Heart left ventricle (tissue), 16 donors: ENCODE measurements around the gene PDE5A. TPM values are rescaled to one million over a fixed set of nuclear protein-coding genes. Genes with fewer than 3 reads are reported as not detected.

Experiments used
- ATAC-seq, 4 donors: fragments of 200-7000 bp; cut with Tn5 transposase; one replicate each; pipeline ENCODE4 v1.9.1; 2020 to 2022; ENCODE audit warnings: moderate library complexity in 4 of 4, mild to moderate bottlenecking in 3 of 4, moderate number of reproducible peaks in 1 of 4
- DNase-seq, 5 donors: peaks; one replicate each; pipeline ENCODE4 v3.0.0-alpha.2; 2020
- H3K27ac ChIP-seq, 12 donors: fragments of 200-600 bp; sonication (generic) in 4 of 12; one replicate each; pipeline versions ENCODE4 v1.5.0 to v1.8.0; 2016 to 2022; ENCODE audit warnings: mild to moderate bottlenecking in 2 of 12
- H3K27me3 ChIP-seq, 9 donors: fragments of 200-600 bp; sonication (generic) in 2 of 9; one replicate each; pipeline versions ENCODE4 v1.5.1 to v1.8.0; 2016 to 2022; ENCODE audit warnings: mild to moderate bottlenecking in 3 of 9
- H3K36me3 ChIP-seq, 9 donors: fragments of 200-600 bp; sonication (generic) in 2 of 9; one replicate each; pipeline versions ENCODE4 v1.5.0 to v1.8.0; 2018 to 2022; ENCODE audit warnings: mild to moderate bottlenecking in 2 of 9
- H3K4me1 ChIP-seq, 12 donors: fragments of 200-600 bp; sonication (generic) in 4 of 12; one replicate each; pipeline versions ENCODE4 v1.5.0 to v1.8.0; 2016 to 2022; ENCODE audit warnings: mild to moderate bottlenecking in 3 of 12
- H3K4me3 ChIP-seq, 12 donors: fragments of 200-600 bp; sonication (generic) in 4 of 12; one replicate each; pipeline versions ENCODE4 v1.5.0 to v1.8.0; 2017 to 2022; ENCODE audit warnings: mild to moderate bottlenecking in 9 of 12, moderate library complexity in 4 of 12
- H3K9me3 ChIP-seq, 12 donors: fragments of 200-600 bp; sonication (generic) in 4 of 12; one replicate each; pipeline versions ENCODE4 v1.5.0 to v1.8.0; 2016 to 2022; ENCODE audit warnings: mild to moderate bottlenecking in 1 of 12
- POLR2A ChIP-seq, 2 donors: fragments of 450-650 bp; IDR thresholded peaks; one replicate each; pipeline ENCODE4 v1.6.1; 2017; ENCODE audit warnings: antibody characterized with exemption in 2 of 2, mild to moderate bottlenecking in 2 of 2, moderate library complexity in 2 of 2
- WGBS, 4 donors: extraction: QIAGEN DNeasy Blood & Tissue Kit in 2 of 4; methylation state at CpG; one replicate each; pipeline versions ENCODE4 v1.1.5 to v1.1.7; 2013 to 2018; 5-methylcytosine and 5-hydroxymethylcytosine counted together
- intact Hi-C, 10 donors: fragments of 100-400 bp; cut with DNase I; formaldehyde crosslinking; loops; one replicate each; pipeline versions ENCODE4 v1.11.1 to v1.14.2; 2022
- polyA plus RNA-seq, 2 donors: library from polyadenylated mRNA; stranded (reverse); fragments of 200-250 nt; gene quantifications; one replicate each; pipeline ENCODE4 v1.2.3, GENCODE V29; 2013
- total RNA-seq, 9 donors: library from RNA; depleted of rRNA in 2 of 9; stranded (reverse); fragments of >200 nt in 2 of 9; fragmentation: NEBNext Ultra II Directional in 3 of 9; extraction: Animal tissue kit (Norgen Biotek cat#: 25700) in 3 of 9; gene quantifications; one replicate each; pipeline versions ENCODE4 v1.1.0 to v1.2.4, GENCODE V29; 2016 to 2023
- TF ChIP-seq, protein P1 (sequence below), 12 donors: fragments of 200-600 bp; sonication (generic) in 4 of 12; IDR thresholded peaks; one replicate each; pipeline versions ENCODE4 v1.5.0 to v1.8.0; 2018 to 2022; ENCODE audit warnings: antibody characterized with exemption in 12 of 12, mild to moderate bottlenecking in 5 of 12
- donor health status: ischemic (EF 13 %, LVEDD 7.1; RV severe dilation, severe dysfunction).
- donor health status: healthy with polysubstance abuse.
- donor health status: DM: no; HTN: yes; CAD: no.
- donor health status: DM: no; HTN: no; CAD: no.
- donor health status: ischemic (EF 25% LVEDD 6.9; RV normal size, moderate dysfunction).
- donor health status: ischemic (EF 25% LVEDD 5.7; RV mildly dilated, moderate dysfunction).
- donor health status: healthy.
- donor health status: DM: yes; HTN: yes; CAD: no.
- donor health status: ischemic (EF 35%, LVEDD 5.7; RV mildly dilated, moderate dysfunction).
- donor health status: nonischemic (EF 11% LVEDD 7.7; RV severe dilation, severe dysfunction).
- donor health status: DM: yes; HTN: yes; CAD: no.
- donor health status: PGD.
- donor health status: ischemic (EF 29% LVEDD 5.4; RV normal size, mild dysfunction).
- donor health status: nonischemic (EF 23%, LVEDD 6.1; RV moderate dilation, normal function).

The PDE5A gene
- total and polyA plus RNA-seq, 11 donors: 1.6 to 20.6 (median 7.3) TPM

DNA sequence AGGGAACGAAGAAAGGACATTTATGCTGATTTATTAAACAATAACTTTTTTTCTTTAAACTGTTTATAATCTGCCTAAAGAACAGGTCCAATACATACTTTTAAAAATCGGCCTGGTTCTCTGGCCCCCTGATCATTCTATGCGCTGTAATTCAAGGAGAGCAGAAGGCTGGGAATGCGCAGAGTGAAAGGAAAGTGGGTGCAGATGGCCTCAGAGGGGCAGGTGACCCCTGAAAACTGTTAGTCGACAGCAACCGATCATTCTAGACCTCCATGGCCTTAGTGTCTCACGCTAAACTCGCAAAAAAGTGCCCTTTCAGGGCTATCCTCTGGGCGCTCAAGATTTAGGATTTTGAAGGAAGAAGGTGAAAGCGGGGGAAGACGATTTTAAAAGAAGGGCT, 2.2 kb downstream of the PDE5A start:
- ATAC-seq: no peak
- peak overlapping the region; percentile 51 to 87 (median 80) for H3K4me3 ChIP-seq
- intact Hi-C loops: loop anchor here (2.0 to 10.0 kb wide), 10 partner anchors 62 to 426 kb away; no protein-coding TSS in a partner anchor
- H3K36me3 ChIP-seq: no peaks in the 10 kb centered on the region
- peaks cover 0 to 23% (median 3%) of the 10 kb centered on the region in 12 donors for H3K4me1 ChIP-seq
- H3K27me3 ChIP-seq: peaks cover 0 to 35% (median 0%) of the 10 kb centered on the region in 9 donors
- 51 to 55% (median 54%) methylated on average over 11 of the region's 11 CpGs for WGBS, 4 donors
- DNase-seq: no peak
- H3K27ac ChIP-seq: peak overlapping the region; percentile 76 to 95 (median 87)
- H3K9me3 ChIP-seq: no peaks in the 10 kb centered on the region
- TF ChIP-seq, protein P1, sequence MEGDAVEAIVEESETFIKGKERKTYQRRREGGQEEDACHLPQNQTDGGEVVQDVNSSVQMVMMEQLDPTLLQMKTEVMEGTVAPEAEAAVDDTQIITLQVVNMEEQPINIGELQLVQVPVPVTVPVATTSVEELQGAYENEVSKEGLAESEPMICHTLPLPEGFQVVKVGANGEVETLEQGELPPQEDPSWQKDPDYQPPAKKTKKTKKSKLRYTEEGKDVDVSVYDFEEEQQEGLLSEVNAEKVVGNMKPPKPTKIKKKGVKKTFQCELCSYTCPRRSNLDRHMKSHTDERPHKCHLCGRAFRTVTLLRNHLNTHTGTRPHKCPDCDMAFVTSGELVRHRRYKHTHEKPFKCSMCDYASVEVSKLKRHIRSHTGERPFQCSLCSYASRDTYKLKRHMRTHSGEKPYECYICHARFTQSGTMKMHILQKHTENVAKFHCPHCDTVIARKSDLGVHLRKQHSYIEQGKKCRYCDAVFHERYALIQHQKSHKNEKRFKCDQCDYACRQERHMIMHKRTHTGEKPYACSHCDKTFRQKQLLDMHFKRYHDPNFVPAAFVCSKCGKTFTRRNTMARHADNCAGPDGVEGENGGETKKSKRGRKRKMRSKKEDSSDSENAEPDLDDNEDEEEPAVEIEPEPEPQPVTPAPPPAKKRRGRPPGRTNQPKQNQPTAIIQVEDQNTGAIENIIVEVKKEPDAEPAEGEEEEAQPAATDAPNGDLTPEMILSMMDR (IDR thresholded peaks at IDR 0.05): no peak
- no peak for TF ChIP-seq POLR2A (IDR thresholded peaks at IDR 0.05)

DNA sequence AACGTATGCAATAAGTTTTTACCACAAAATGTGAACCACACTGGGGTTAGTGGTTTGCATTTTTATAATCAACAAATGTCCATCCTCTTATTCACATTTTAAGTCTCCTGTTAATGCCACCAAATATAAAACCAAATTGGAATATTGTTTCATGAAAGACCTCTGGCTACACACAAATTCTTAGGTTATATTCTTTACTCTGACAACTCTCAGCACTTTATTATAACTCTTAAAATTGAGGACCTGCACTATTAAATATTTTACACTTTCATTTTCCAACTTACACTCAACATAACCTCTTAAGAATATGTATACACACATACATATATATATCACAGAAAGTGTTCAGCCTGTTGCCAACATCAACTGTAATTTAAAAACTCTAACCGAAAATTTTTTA, 2.8 kb downstream of the PDE5A start:
- Histone ChIP-seq H3K9me3 (no peaks in the 10 kb centered on the region), H3K36me3 (no peaks in the 10 kb centered on the region), H3K4me1 (peaks cover 0 to 29% (median 4%) of the 10 kb centered on the region in 12 donors), H3K27me3 (peaks cover 0 to 30% (median 0%) of the 10 kb centered on the region in 9 donors), H3K4me3 (peak overlapping the region in 10 of 12 donors; percentile 8 to 87 (median 79)), H3K27ac (peak overlapping the region in 10 of 12 donors; percentile 82 to 95 (median 90))
- intact Hi-C loops: loop anchor here (2.0 to 10.0 kb wide), 10 partner anchors 61 to 427 kb away; no protein-coding TSS in a partner anchor
- no peak for DNase-seq
- WGBS, 4 donors: 60 to 76% (median 65%) methylated on average over 2 of the region's 2 CpGs
- TF ChIP-seq, protein P1 (IDR thresholded peaks at IDR 0.05): no peak
- no peak for TF ChIP-seq POLR2A (IDR thresholded peaks at IDR 0.05)
- ATAC-seq: no peak

DNA sequence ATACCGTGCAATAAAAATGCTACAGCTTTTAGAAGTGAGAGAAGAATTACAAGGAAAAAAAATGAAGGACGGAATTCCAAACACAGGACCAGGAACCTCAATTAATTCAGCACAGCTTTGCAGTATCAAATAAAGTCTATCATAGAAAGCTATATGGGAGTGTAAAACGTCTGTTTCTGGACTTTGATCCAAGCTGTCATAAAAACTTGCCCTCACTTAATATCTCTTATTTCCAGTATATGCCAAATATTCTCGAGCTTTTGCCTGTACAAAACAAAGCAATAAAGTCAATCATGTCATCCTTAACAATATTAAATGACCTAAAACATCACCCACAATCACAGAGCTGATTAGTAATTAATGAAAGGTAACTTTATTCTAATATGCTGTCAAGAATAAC, 4.2 kb downstream of the PDE5A start:
- ATAC-seq (no peak), DNase-seq (no peak)
- TF ChIP-seq, protein P1 (IDR thresholded peaks at IDR 0.05): no peak
- TF ChIP-seq POLR2A (IDR thresholded peaks at IDR 0.05): no peak
- Histone ChIP-seq H3K9me3 (no peaks in the 10 kb centered on the region), H3K4me3 (peak overlapping the region in 7 of 12 donors; percentile 63 to 87 (median 80)), H3K27ac (peak overlapping the region in 5 of 12 donors; percentile 9 to 95 (median 40)), H3K36me3 (no peaks in the 10 kb centered on the region), H3K4me1 (peaks cover 0 to 35% (median 3%) of the 10 kb centered on the region in 12 donors), H3K27me3 (peaks cover 0 to 20% (median 0%) of the 10 kb centered on the region in 9 donors)
- WGBS, 4 donors: 65 to 72% (median 66%) methylated on average over 4 of the region's 4 CpGs
- intact Hi-C loops: loop anchor here in 8 of 10 donors (10.0 kb wide), 3 partner anchors 60 to 310 kb away; no protein-coding TSS in a partner anchor

DNA sequence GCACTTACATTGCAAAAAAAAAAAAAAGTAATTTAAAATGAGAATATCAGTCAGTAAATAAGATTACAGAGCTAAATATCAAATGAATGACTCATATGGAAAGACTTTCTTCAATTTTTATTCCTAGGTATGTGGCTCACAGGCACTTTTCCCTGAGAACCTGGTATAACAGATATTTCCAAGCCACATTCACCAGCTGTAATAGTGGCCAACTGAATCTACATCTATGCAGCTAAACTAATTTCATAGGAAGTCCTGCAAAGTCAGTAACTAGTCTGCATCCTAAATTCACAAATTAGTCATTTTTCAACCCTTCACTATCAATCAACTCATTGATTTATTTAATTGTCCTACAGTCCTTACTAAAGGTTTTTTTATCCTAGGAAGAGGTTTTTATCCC, 5.6 kb downstream of the PDE5A start:
- DNase-seq: no peak
- TF ChIP-seq POLR2A (IDR thresholded peaks at IDR 0.05): no peak
- TF ChIP-seq, protein P1 (IDR thresholded peaks at IDR 0.05): no peak
- Histone ChIP-seq H3K4me1 (peaks cover 0 to 31% (median 0%) of the 10 kb centered on the region in 12 donors), H3K9me3 (no peaks in the 10 kb centered on the region), H3K36me3 (no peaks in the 10 kb centered on the region), H3K4me3 (peak overlapping the region in 3 of 12 donors; percentile 5 to 80 (median 78)), H3K27ac (peak overlapping the region in 2 of 12 donors; percentile 18 to 95), H3K27me3 (peaks cover 0 to 20% (median 0%) of the 10 kb centered on the region in 9 donors)
- intact Hi-C loops: loop anchor here in 8 of 10 donors (10.0 kb wide), 3 partner anchors 58 to 308 kb away; no protein-coding TSS in a partner anchor
- ATAC-seq: no peak
